Fibroblast of lung (primary cell): ENCODE data around the gene MSANTD2. TPM values are rescaled to one million over a fixed set of nuclear protein-coding genes. Genes with fewer than 3 reads are reported as not detected.

Experiments used
- DNase-seq, 2 donors: peaks; one replicate each; pipeline versions ENCODE4 v3.0.0 to v3.0.0-alpha.2; 2010; ENCODE audit warnings: low read depth in 2 of 2
- H2AFZ ChIP-seq: 2 replicates; pipeline ENCODE4 v1.5.1; 2012; ENCODE audit warnings: low read length, control low read depth, inconsistent platforms
- H3K27ac ChIP-seq: 2 replicates; pipeline ENCODE4 v1.5.1; 2011; ENCODE audit warnings: low read length, control low read depth; ENCODE audit not compliant: insufficient read depth
- H3K27me3 ChIP-seq: 2 replicates; pipeline ENCODE4 v1.5.1; 2011; ENCODE audit warnings: mild to moderate bottlenecking, low read length; ENCODE audit not compliant: control insufficient read depth, insufficient read depth
- H3K36me3 ChIP-seq: 2 replicates; pipeline ENCODE4 v1.5.1; 2011; ENCODE audit warnings: low read length; ENCODE audit not compliant: control insufficient read depth, insufficient read depth
- H3K4me1 ChIP-seq: 2 replicates; pipeline ENCODE4 v1.5.1; 2011; ENCODE audit warnings: low read length; ENCODE audit not compliant: control insufficient read depth, insufficient read depth; ENCODE audit errors: extremely low read depth
- H3K4me2 ChIP-seq: 2 replicates; pipeline ENCODE4 v1.5.1; 2011; ENCODE audit warnings: low read length, control low read depth; ENCODE audit not compliant: insufficient read depth; ENCODE audit errors: extremely low read depth
- H3K4me3 ChIP-seq, 4 experiments: fragments of 200-600 bp in 1 of 4; sonication (generic) in 1 of 4; replicated peaks in 1 of 4; 2 replicates each; pipeline ENCODE4 v1.5.1; 2011 to 2016; ENCODE audit warnings: low read length in 4 of 4, low read depth in 3 of 4, mild to moderate bottlenecking in 3 of 4, control low read depth in 2 of 4, inconsistent platforms in 1 of 4, mixed read lengths in 1 of 4; ENCODE audit not compliant: insufficient read depth in 1 of 4; ENCODE audit errors: control extremely low read depth in 1 of 4
- H3K79me2 ChIP-seq: 2 replicates; pipeline ENCODE4 v1.5.1; 2012; ENCODE audit warnings: mild to moderate bottlenecking, low read length, inconsistent platforms; ENCODE audit not compliant: control insufficient read depth, insufficient read depth
- H3K9ac ChIP-seq: 2 replicates; pipeline ENCODE4 v1.5.1; 2011; ENCODE audit warnings: mild to moderate bottlenecking, low read length, control low read depth; ENCODE audit not compliant: insufficient read depth
- H3K9me3 ChIP-seq: 2 replicates; pipeline ENCODE4 v1.5.1; 2012; ENCODE audit warnings: low read depth, low read length; ENCODE audit not compliant: control insufficient read depth, insufficient read depth
- H4K20me1 ChIP-seq: 2 replicates; pipeline ENCODE4 v1.5.1; 2011; ENCODE audit warnings: low read length; ENCODE audit not compliant: control insufficient read depth, insufficient read depth; ENCODE audit errors: extremely low read depth
- EZH2 ChIP-seq: IDR thresholded peaks from 2 replicates; pipeline ENCODE4 v1.5.1; 2012; ENCODE audit warnings: low read length, control low read depth, mild to moderate bottlenecking; ENCODE audit errors: missing control alignments
- polyA plus RNA-seq, 2 donors: library from polyadenylated mRNA; depleted of rRNA in 1 of 2; stranded (reverse) in 1 of 2; unstranded in 1 of 2; fragments of >200 nt; gene quantifications; 2 replicates each; pipeline ENCODE4 v1.2.1, GENCODE V29; 2011 to 2012; ENCODE audit warnings: missing spikeins in 1 of 2
- total RNA-seq: library from RNA; depleted of rRNA; stranded (reverse); fragments of >200 nt; gene quantifications from 2 replicates; pipeline ENCODE4 v1.2.1, GENCODE V29; 2014
- TF ChIP-seq, protein P1 (sequence below), 2 donors: IDR thresholded peaks in 1 of 2; conservative IDR thresholded peaks in 1 of 2; 1 replicate in 1 of 2; 2 replicates in 1 of 2; pipeline ENCODE4 v1.5.1; 2011 to 2012; ENCODE audit warnings: low read length in 2 of 2, control low read depth in 1 of 2, inconsistent platforms in 1 of 2, low read depth in 1 of 2, mild to moderate bottlenecking in 1 of 2

Gene MSANTD2
- total and polyA plus RNA-seq, 2 donors (not counting 1 experiment from before 2014, with no cell fraction given) = 6.3 to 6.6 TPM

DNA sequence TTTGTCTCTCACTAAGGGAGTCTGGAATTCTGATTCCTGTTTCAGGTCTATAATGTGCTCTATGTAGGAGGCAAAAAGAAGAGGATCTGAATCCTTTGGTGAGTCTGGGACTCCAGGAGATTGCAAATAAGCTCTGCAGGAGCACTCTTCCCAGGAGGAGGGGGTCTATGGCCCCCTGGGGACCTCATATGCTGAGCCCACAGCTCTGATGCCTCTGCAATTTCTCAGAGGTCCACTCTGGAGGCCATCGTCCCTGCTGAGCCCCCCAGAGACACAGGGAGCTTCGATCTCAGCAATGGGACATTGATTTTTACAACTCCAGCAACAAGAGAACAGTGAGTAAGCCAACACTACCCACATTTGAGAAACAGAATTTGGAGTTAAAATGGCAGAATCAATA is 80.7 kb downstream of the MSANTD2 start:
- no peaks in the 10 kb centered on the region for H3K79me2 ChIP-seq
- no peak for DNase-seq
- H3K4me1 ChIP-seq = no peaks in the 10 kb centered on the region
- no peaks in the 10 kb centered on the region for H4K20me1 ChIP-seq
- H3K9me3 ChIP-seq = no peaks in the 10 kb centered on the region
- H3K27ac ChIP-seq = no peak overlapping the region
- no peak overlapping the region for H2AFZ ChIP-seq
- no peak overlapping the region for H3K4me2 ChIP-seq
- H3K27me3 ChIP-seq = peaks cover 49% of the 10 kb centered on the region
- H3K9ac ChIP-seq = no peak overlapping the region
- no peaks in the 10 kb centered on the region for H3K36me3 ChIP-seq
- TF ChIP-seq, protein P1, sequence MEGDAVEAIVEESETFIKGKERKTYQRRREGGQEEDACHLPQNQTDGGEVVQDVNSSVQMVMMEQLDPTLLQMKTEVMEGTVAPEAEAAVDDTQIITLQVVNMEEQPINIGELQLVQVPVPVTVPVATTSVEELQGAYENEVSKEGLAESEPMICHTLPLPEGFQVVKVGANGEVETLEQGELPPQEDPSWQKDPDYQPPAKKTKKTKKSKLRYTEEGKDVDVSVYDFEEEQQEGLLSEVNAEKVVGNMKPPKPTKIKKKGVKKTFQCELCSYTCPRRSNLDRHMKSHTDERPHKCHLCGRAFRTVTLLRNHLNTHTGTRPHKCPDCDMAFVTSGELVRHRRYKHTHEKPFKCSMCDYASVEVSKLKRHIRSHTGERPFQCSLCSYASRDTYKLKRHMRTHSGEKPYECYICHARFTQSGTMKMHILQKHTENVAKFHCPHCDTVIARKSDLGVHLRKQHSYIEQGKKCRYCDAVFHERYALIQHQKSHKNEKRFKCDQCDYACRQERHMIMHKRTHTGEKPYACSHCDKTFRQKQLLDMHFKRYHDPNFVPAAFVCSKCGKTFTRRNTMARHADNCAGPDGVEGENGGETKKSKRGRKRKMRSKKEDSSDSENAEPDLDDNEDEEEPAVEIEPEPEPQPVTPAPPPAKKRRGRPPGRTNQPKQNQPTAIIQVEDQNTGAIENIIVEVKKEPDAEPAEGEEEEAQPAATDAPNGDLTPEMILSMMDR (conservative IDR thresholded peaks at IDR 0.05 in 1 of 2, IDR thresholded peaks at IDR 0.05 in 1 of 2; ENCODE audit: low read depth in 1 of 2, low read length in 2 of 2) = no peak
- no peak for TF ChIP-seq EZH2
- no peak overlapping the region for H3K4me3 ChIP-seq

DNA sequence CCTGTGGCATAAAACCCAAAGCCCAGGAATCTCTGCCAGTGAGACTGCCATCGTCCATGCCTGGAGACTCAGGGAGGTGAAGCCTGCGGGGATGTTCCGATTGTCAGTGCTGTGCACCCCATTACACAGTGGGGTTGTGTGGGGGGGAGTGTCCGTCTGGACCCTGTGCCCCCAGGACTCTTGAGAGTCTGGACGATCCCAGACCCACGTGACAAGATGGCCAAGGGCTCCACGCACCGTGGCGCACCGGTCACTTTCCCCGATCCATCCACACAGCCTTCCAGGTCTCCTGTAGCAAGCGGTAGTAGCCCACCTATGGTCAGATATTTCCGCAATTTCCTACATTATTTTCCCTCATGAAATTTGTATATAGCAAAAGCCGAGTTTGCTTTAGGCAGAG is 81.4 kb downstream of the MSANTD2 start:
- Histone ChIP-seq H3K79me2 (no peaks in the 10 kb centered on the region), H4K20me1 (no peaks in the 10 kb centered on the region), H3K4me1 (no peaks in the 10 kb centered on the region), H3K9me3 (no peaks in the 10 kb centered on the region), H3K9ac (no peak overlapping the region), H2AFZ (no peak overlapping the region), H3K36me3 (no peaks in the 10 kb centered on the region), H3K4me3 (no peak overlapping the region), H3K27ac (no peak overlapping the region), H3K4me2 (peak overlapping the region; percentile 40), H3K27me3 (peaks cover 43% of the 10 kb centered on the region)
- peak; percentile 82 for TF ChIP-seq EZH2
- TF ChIP-seq, protein P1 (conservative IDR thresholded peaks at IDR 0.05 in 1 of 2, IDR thresholded peaks at IDR 0.05 in 1 of 2; ENCODE audit: low read depth in 1 of 2, low read length in 2 of 2) = no peak
- no peak for DNase-seq

DNA sequence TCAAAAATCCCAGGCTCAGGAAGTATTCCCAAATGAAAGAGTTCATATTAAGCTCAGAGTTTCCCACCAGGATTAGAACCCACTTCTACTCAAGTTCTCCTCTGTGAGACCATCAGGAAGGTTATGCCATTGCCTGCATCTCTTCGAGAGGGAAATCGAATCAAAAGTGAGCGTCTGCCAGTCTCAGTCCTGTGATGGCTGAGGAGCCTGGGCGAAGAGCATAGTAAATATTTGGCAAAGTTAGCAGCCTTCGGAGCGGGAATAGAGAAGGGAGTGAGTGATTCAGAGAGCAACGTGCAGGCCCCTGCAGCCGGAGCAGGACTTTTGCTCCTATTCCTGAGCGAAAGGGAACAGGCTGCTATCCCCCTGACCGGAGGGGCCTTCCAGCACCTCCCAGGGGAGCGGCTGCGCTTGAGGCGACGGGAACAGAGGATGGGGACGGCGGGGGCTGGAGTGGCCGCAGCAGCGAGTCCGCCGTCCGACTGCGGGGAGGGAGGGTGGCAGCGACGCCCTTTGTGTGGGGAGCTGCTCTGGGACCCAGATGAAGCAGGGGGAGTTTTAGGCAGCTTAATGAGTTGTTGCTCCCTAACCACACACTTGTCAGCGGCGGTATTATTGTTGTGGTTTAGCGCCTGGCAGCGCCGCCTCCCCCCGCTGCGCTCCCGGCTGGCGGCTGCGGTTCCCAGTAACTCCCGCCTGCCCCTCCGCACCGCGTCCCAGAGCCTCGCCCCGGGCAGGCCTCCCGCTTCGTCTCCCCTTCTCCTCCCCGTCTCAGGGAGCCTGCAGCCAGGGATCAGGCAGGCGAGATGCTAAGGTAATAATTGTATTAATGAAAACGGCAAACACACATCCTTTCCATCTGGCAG is 82.2 kb downstream of the MSANTD2 start:
- no peak for TF ChIP-seq EZH2
- Histone ChIP-seq H3K9ac (peak overlapping the region; percentile 4), H3K4me2 (peak overlapping the region; percentile 96), H3K9me3 (no peaks in the 10 kb centered on the region), H3K4me1 (no peaks in the 10 kb centered on the region), H3K27ac (no peak overlapping the region), H4K20me1 (no peaks in the 10 kb centered on the region), H3K27me3 (peaks cover 40% of the 10 kb centered on the region), H3K79me2 (no peaks in the 10 kb centered on the region), H2AFZ (peak overlapping the region; percentile 70), H3K36me3 (no peaks in the 10 kb centered on the region), H3K4me3 (peak overlapping the region; percentile 18 to 57 (median 44))
- DNase-seq = peak; percentile 28 to 52
